ENCODE data around the gene LDAH. TPM values are rescaled to one million over a fixed set of nuclear protein-coding genes. Genes with fewer than 3 reads are reported as not detected.

Gene LDAH
- total RNA-seq, 4 donors from 2014 or later: 11.9 to 18.3 (median 14.0) TPM

- no peak for TF ChIP-seq CTCF (IDR thresholded peaks at IDR 0.05; ENCODE audit: low read depth)
These were observed 120.3 kb downstream of the LDAH start for GRCh38 chr2:20702563-20702962.

GRCh38 chr2:20698916-20699613, 123.8 kb downstream of the LDAH start:
- TF ChIP-seq CTCF (IDR thresholded peaks at IDR 0.05; ENCODE audit: low read depth): no peak

GRCh38 chr2:20697322-20697934, 125.5 kb downstream of the LDAH start:
- no peak for TF ChIP-seq CTCF (IDR thresholded peaks at IDR 0.05; ENCODE audit: low read depth)

GRCh38 chr2:20696366-20696765, 126.5 kb downstream of the LDAH start:
- TF ChIP-seq CTCF (IDR thresholded peaks at IDR 0.05; ENCODE audit: low read depth): no peak

- no peak for TF ChIP-seq CTCF (IDR thresholded peaks at IDR 0.05; ENCODE audit: low read depth)
These were observed 129.6 kb downstream of the LDAH start for GRCh38 chr2:20693317-20693716.

GRCh38 chr2:20692081-20692480, 130.8 kb downstream of the LDAH start:
- TF ChIP-seq CTCF (IDR thresholded peaks at IDR 0.05; ENCODE audit: low read depth): no peak

GRCh38 chr2:20691076-20691734, 131.7 kb downstream of the LDAH start:
- TF ChIP-seq CTCF (IDR thresholded peaks at IDR 0.05; ENCODE audit: low read depth): no peak

Measured in subcutaneous adipose tissue (tissue), 4 donors.